IPS-18a (cell line): ENCODE measurements around the gene SCGB1D2.
"Not testable (repeated sequence)": the region's sequence is repeated elsewhere in the genome, so short reads cannot be mapped to it uniquely, and the experiment has no call there.

Experiments used
- H3K27ac ChIP-seq: one replicate; pipeline ENCODE4 v1.5.1; 2013; ENCODE audit warnings: low read length
- H3K27me3 ChIP-seq: one replicate; pipeline ENCODE4 v1.6.1; 2013; ENCODE audit warnings: mild to moderate bottlenecking, low read length; ENCODE audit not compliant: control insufficient read depth, insufficient read depth
- H3K36me3 ChIP-seq: one replicate; pipeline ENCODE4 v1.6.1; 2013; ENCODE audit warnings: low read depth, low read length; ENCODE audit not compliant: control insufficient read depth
- H3K4me1 ChIP-seq: one replicate; pipeline ENCODE4 v1.6.1; 2013; ENCODE audit warnings: low read depth, low read length; ENCODE audit not compliant: control insufficient read depth
- H3K4me3 ChIP-seq: one replicate; pipeline ENCODE4 v1.5.1; 2013; ENCODE audit warnings: low read length
- H3K9ac ChIP-seq: one replicate; pipeline ENCODE4 v1.6.1; 2013; ENCODE audit warnings: mild to moderate bottlenecking, low read length, moderate library complexity
- H3K9me3 ChIP-seq: one replicate; pipeline ENCODE4 v1.6.1; 2013; ENCODE audit warnings: low read depth, low read length; ENCODE audit not compliant: control insufficient read depth

The SCGB1D2 gene, protein sequence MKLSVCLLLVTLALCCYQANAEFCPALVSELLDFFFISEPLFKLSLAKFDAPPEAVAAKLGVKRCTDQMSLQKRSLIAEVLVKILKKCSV

DNA sequence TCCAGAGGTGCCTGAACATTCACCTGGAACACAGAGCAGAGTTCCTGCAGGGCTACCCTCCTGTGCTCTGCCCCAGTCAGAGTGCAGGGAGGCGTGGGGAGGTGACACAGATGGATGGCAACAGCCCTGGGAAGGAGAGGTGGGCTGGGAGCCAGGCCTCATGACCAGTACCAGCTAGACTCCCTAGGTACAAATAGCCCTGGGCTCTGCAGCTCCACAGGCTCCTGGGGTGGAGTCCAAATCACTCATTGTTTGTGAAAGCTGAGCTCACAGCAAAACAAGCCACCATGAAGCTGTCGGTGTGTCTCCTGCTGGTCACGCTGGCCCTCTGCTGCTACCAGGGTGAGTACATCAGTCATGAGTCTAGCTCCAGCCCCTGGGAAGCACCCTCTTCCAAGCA lies at the start of gene SCGB1D2:
SCGB1D2 (plus strand) TSS at position 219 of the 400 bp plus-strand sequence; CDS start at position 288, 69 bp downstream.
- H3K27ac ChIP-seq, result no peak within 1 kb of the TSS
- H3K4me1 ChIP-seq, result no peaks in the 10 kb centered on the region
- peaks cover 4% of the 10 kb centered on the region for H3K27me3 ChIP-seq

GRCh38 chr11:62193952-62194351 lies 48.1 kb upstream of the SCGB1D2 start:
- Histone ChIP-seq H3K9me3 (no peaks in the 10 kb centered on the region), H3K27me3 (no peaks in the 10 kb centered on the region), H3K36me3 (no peaks in the 10 kb centered on the region), H3K4me1 (peaks cover 7% of the 10 kb centered on the region), H3K9ac (no peak overlapping the region), H3K4me3 (no peak overlapping the region), H3K27ac (no peak overlapping the region)

More for the DNA sequence above, at the start of gene SCGB1D2:
- Histone ChIP-seq H3K4me3 (no peak within 1 kb of the TSS), H3K36me3 (no peaks in the 10 kb centered on the region), H3K9ac (no peak within 1 kb of the TSS), H3K9me3 (no peaks in the 10 kb centered on the region)

DNA sequence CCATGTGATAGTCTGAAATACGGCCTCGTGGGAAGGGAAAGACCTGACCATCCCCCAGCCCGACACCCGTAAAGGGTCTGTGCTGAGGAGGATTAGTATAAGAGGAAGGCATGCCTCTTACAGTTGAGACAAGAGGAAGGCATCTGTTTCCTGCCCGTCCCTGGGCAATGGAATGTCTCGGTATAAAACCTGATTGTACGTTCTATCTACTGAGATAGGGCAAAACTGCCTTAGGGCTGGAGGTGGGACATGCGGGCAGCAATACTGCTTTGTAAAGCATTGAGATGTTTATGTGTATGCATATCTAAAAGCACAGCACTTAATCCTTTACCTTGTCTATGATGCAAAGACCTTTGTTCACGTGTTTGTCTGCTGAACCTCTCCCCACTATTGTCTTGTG lies 47.0 kb upstream of the SCGB1D2 start:
- H3K27ac ChIP-seq, result not testable (repeated sequence)

DNA sequence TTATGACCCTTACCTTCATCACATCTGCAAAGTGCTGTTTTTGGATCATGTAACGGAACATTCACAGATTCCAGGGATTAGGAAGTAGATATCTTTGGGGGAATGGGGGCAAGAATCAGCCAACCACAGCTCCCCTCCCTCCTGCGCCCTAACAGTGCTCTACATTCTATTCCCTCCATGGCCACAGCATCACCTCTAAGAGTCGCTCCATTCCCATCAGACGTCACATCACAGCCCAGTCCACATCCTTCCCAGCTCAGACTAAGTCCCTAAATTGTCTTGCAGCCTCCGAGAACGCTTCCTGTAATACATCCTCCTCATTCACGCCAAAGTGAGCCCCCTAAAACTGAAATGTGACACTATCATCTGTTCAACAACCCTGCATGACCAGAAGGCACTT lies 46.1 kb upstream of the SCGB1D2 start:
- Histone ChIP-seq H3K4me3 (no peak overlapping the region), H3K27me3 (no peaks in the 10 kb centered on the region), H3K27ac (no peak overlapping the region), H3K36me3 (no peaks in the 10 kb centered on the region), H3K9me3 (no peaks in the 10 kb centered on the region), H3K4me1 (peaks cover 7% of the 10 kb centered on the region), H3K9ac (no peak overlapping the region)

More for the DNA sequence above, 47.0 kb upstream of the SCGB1D2 start:
- H3K36me3 ChIP-seq, H3K27me3 ChIP-seq, H3K4me1 ChIP-seq, H3K4me3 ChIP-seq, H3K9me3 ChIP-seq, H3K9ac ChIP-seq: not testable (repeated sequence)

GRCh38 chr11:62197400-62197799 lies 44.6 kb upstream of the SCGB1D2 start:
- not testable (repeated sequence) for H3K9me3 ChIP-seq, H3K27me3 ChIP-seq, H3K9ac ChIP-seq, H3K4me3 ChIP-seq, H3K36me3 ChIP-seq, H3K4me1 ChIP-seq, H3K27ac ChIP-seq

DNA sequence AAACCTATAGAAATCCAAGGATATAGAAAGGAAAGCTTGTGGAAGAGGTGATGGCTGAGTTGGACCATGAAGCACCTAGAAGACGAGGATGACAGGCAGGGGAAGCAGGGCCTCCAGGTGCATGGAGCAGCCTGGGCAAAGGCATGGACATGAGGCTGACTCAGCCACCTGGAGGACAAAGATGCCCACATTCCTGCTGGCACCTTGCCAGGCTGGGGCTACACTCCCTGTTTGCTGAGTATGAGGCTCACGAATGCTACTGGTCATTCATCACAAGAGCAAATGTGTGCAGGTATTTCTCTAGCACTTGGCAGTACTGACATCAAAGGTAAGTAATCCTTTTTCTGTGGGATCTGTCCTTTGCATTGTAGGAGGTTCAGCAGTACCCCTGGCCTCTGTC lies 40.7 kb upstream of the SCGB1D2 start:
- Histone ChIP-seq H3K9ac (no peak overlapping the region), H3K36me3 (no peaks in the 10 kb centered on the region), H3K27me3 (no peaks in the 10 kb centered on the region), H3K4me1 (no peaks in the 10 kb centered on the region), H3K4me3 (no peak overlapping the region), H3K27ac (no peak overlapping the region), H3K9me3 (no peaks in the 10 kb centered on the region)

- no peak overlapping the region for H3K9ac ChIP-seq
- H3K36me3 ChIP-seq, result no peaks in the 10 kb centered on the region
- no peaks in the 10 kb centered on the region for H3K27me3 ChIP-seq
- no peaks in the 10 kb centered on the region for H3K9me3 ChIP-seq
- no peaks in the 10 kb centered on the region for H3K4me1 ChIP-seq
- no peak overlapping the region for H3K27ac ChIP-seq
- no peak overlapping the region for H3K4me3 ChIP-seq
Measured at GRCh38 chr11:62202910-62203309, 39.1 kb upstream of the SCGB1D2 start.

DNA sequence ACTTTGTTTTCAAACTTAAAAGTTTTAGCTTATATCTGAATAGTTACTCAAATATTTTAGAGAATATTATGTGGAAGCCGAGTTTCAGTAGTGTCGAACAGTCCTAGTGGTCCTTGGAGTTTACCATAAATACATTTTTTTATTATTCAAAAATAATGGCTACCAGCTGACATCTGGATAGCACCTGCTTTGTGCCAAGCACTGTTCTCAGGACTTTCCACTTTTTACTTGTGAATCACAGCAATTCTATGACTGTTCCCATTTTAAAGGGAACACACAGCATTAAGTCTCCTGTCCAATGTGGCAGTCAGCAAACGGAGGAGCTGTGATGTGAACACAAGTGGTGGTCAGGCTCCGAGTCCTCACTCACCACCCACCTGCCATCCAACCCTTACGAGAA lies 37.6 kb upstream of the SCGB1D2 start:
- no peaks in the 10 kb centered on the region for H3K36me3 ChIP-seq
- no peak overlapping the region for H3K27ac ChIP-seq
- no peak overlapping the region for H3K4me3 ChIP-seq
- no peaks in the 10 kb centered on the region for H3K9me3 ChIP-seq
- H3K9ac ChIP-seq, result no peak overlapping the region
- no peaks in the 10 kb centered on the region for H3K27me3 ChIP-seq
- H3K4me1 ChIP-seq, result no peaks in the 10 kb centered on the region

GRCh38 chr11:62205441-62205840 lies 36.6 kb upstream of the SCGB1D2 start:
- Histone ChIP-seq H3K27me3 (no peaks in the 10 kb centered on the region), H3K9ac (no peak overlapping the region), H3K9me3 (no peaks in the 10 kb centered on the region), H3K36me3 (no peaks in the 10 kb centered on the region), H3K27ac (no peak overlapping the region), H3K4me1 (no peaks in the 10 kb centered on the region), H3K4me3 (no peak overlapping the region)

DNA sequence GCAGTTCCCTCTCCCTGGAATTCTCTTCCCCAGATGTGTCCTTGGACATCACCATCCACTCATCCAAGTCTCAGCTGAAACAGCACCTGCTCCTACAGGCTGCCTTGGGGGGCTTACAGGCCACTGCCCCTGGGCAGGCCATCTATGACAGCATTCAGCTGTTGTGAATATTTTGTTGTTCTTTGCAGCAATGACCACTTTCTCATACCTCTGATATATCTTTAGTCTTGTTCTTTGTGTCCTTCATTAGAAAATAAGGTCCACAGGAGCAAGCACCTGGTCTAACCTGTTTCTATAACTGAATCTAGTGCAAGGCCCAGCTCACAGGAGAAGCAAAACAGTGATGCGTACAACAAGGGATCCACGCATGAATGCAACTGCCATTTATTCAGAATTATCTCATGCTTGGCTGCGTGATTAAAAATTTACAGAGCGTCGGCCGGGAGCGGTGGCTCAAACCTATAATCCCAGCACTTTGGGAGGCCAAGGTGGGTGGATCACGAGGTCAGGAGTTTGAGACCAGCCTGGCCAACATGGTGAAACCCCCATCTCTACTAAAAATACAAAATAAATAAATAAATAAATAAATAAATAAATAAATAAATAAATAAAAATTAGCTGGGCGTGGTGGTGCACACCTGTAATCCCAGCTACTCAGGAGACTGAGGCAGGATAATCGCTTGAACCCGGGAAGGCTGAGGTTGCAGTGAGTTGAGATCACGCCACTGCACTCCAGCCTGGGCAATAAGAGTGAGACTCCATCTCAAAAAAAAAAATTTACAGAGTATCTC lies 35.6 kb upstream of the SCGB1D2 start:
- not testable (repeated sequence) for H3K27me3 ChIP-seq

GRCh38 chr11:62208785-62209144 lies 33.3 kb upstream of the SCGB1D2 start:
- Histone ChIP-seq H3K4me1 (no peaks in the 10 kb centered on the region), H3K27ac (no peak overlapping the region), H3K9me3 (no peaks in the 10 kb centered on the region), H3K9ac (no peak overlapping the region), H3K36me3 (no peaks in the 10 kb centered on the region), H3K4me3 (no peak overlapping the region), H3K27me3 (no peaks in the 10 kb centered on the region)

More for the DNA sequence above, 35.6 kb upstream of the SCGB1D2 start:
- H3K9me3 ChIP-seq, H3K9ac ChIP-seq, H3K36me3 ChIP-seq, H3K27ac ChIP-seq, H3K4me3 ChIP-seq, H3K4me1 ChIP-seq: not testable (repeated sequence)

- H3K9ac ChIP-seq, result no peak overlapping the region
- H3K36me3 ChIP-seq, result no peaks in the 10 kb centered on the region
- no peak overlapping the region for H3K4me3 ChIP-seq
- no peaks in the 10 kb centered on the region for H3K4me1 ChIP-seq
- no peaks in the 10 kb centered on the region for H3K27me3 ChIP-seq
- no peak overlapping the region for H3K27ac ChIP-seq
- H3K9me3 ChIP-seq, result peaks cover 6% of the 10 kb centered on the region
Measured at GRCh38 chr11:62217191-62217748, 24.8 kb upstream of the SCGB1D2 start.
